ENCODE data around the gene ATG16L2. TPM values are rescaled to one million over a fixed set of nuclear protein-coding genes. Genes with fewer than 3 reads are reported as not detected.

ATG16L2 gene
- total RNA-seq, 1 donor from 2014 or later, result 110 TPM

DNA sequence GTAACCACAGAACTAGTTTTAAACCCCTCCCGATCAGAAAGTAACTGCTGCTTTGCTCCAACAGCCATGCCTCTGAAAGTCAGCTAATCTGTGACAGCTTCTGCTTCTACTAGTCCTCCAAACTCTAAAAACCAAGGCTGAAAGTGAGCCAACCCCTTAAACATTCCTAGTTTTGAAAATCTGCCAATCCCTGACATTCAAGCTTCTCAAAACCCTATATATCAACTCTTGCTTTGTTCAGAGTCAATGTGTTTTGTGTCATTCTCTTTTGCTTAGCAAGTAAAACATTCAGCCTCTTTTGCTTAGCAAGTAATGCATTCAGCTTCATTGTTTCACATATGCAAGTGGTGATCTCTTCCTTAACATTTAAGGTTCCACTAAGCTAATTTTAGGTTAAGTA lies 56.9 kb downstream of the ATG16L2 start:
- intact Hi-C loops (cut with micrococcal nuclease), result no loop called here

- intact Hi-C loops (cut with micrococcal nuclease), result no loop called here
Observed at GRCh38 chr11:72872012-72872411, 57.8 kb downstream of the ATG16L2 start.

GRCh38 chr11:72875736-72876135 lies 61.5 kb downstream of the ATG16L2 start:
- intact Hi-C loops (cut with micrococcal nuclease), result no loop called here

DNA sequence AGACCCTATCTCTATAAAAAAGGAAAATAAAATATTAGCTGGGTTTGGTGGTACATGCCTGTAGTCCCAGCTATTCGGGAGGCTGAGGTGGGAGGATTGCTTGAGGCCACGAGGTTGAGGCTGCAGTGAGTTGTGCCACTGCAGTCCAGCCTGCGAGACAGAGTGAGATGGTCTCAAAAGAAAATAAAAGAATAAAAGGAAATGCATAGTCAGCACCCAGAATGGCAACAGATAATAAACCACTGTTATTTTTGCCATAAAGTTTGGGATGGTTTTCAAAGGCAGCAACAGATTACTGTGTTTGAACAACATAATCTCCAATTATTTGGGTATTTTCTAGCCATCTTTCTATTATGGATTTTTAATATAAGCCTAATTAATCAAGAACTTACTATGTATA lies 61.9 kb downstream of the ATG16L2 start:
- intact Hi-C loops (cut with micrococcal nuclease), result no loop called here

Other genes with a start within 250 kb of the ATG16L2 start
- 0.41 and 0.52 TPM in 2 replicates for gene PDE2A, start 140.0 kb upstream of the ATG16L2 start, total RNA-seq
- 76.6 and 86.3 TPM in 2 replicates for gene ARAP1, start 62.0 kb upstream of the ATG16L2 start, total RNA-seq
- gene STARD10, start 20.4 kb upstream of the ATG16L2 start, total RNA-seq, result 10.1 and 10.5 TPM in 2 replicates